Osteocyte (in vitro differentiated cells): ENCODE data around the gene ACKR2. TPM values are rescaled to one million over a fixed set of nuclear protein-coding genes. Genes with fewer than 3 reads are reported as not detected.

Source experiments
- DNase-seq: peaks from one replicate; pipeline ENCODE4 v3.0.0; 2021; ENCODE audit warnings: mixed read lengths; ENCODE audit not compliant: unreplicated experiment; ENCODE audit errors: extremely low spot score
- H3K27ac Mint-ChIP-seq: one replicate; pipeline ENCODE4 v1.8.0; 2021; ENCODE audit warnings: mild to moderate bottlenecking, mixed read lengths; ENCODE audit not compliant: unreplicated experiment
- H3K27me3 Mint-ChIP-seq: one replicate; pipeline ENCODE4 v1.8.0; 2021; ENCODE audit warnings: mixed read lengths; ENCODE audit not compliant: unreplicated experiment
- H3K36me3 Mint-ChIP-seq: one replicate; pipeline ENCODE4 v1.8.0; 2021; ENCODE audit warnings: mixed read lengths; ENCODE audit not compliant: unreplicated experiment
- H3K4me1 Mint-ChIP-seq: one replicate; pipeline ENCODE4 v1.8.0; 2021; ENCODE audit warnings: mixed read lengths; ENCODE audit not compliant: unreplicated experiment
- H3K4me3 Mint-ChIP-seq: one replicate; pipeline ENCODE4 v1.8.0; 2021; ENCODE audit warnings: mild to moderate bottlenecking, moderate library complexity, mixed read lengths; ENCODE audit not compliant: unreplicated experiment
- H3K9me3 Mint-ChIP-seq: one replicate; pipeline ENCODE4 v1.8.0; 2021; ENCODE audit warnings: mixed read lengths; ENCODE audit not compliant: unreplicated experiment
- CTCF ChIP-seq: fragments of 200-600 bp; sonication (generic); IDR thresholded peaks from 2 replicates; pipeline ENCODE4 v1.5.0; 2021; ENCODE audit warnings: antibody characterized with exemption, mild to moderate bottlenecking, moderate library complexity
- total RNA-seq: library from RNA; stranded (reverse); gene quantifications from 2 replicates; pipeline ENCODE4 v1.2.1, GENCODE V29; 2021

ACKR2 gene
- total RNA-seq, 1 donor from 2014 or later = 0.19 TPM

GRCh38 chr3:42892807-42893206, 83.6 kb downstream of the ACKR2 start:
- no peak overlapping the region for H3K4me3 Mint-ChIP-seq
- H3K27me3 Mint-ChIP-seq = peaks cover 32% of the 10 kb centered on the region
- no peak for DNase-seq
- no peaks in the 10 kb centered on the region for H3K36me3 Mint-ChIP-seq
- TF ChIP-seq CTCF = no peak
- H3K9me3 Mint-ChIP-seq = no peaks in the 10 kb centered on the region
- H3K27ac Mint-ChIP-seq = no peak overlapping the region
- no peaks in the 10 kb centered on the region for H3K4me1 Mint-ChIP-seq

- peaks cover 22% of the 10 kb centered on the region for H3K27me3 Mint-ChIP-seq
- no peak overlapping the region for H3K27ac Mint-ChIP-seq
- TF ChIP-seq CTCF = no peak
- H3K36me3 Mint-ChIP-seq = no peaks in the 10 kb centered on the region
- DNase-seq = no peak
- H3K9me3 Mint-ChIP-seq = no peaks in the 10 kb centered on the region
- H3K4me3 Mint-ChIP-seq = no peak overlapping the region
- no peaks in the 10 kb centered on the region for H3K4me1 Mint-ChIP-seq
These were observed 85.7 kb downstream of the ACKR2 start for GRCh38 chr3:42894698-42895579.

GRCh38 chr3:42895580-42895868, 86.3 kb downstream of the ACKR2 start:
- Mint-ChIP-seq H3K4me3 (no peak overlapping the region), H3K9me3 (no peaks in the 10 kb centered on the region), H3K27ac (no peak overlapping the region), H3K27me3 (peaks cover 18% of the 10 kb centered on the region), H3K4me1 (no peaks in the 10 kb centered on the region), H3K36me3 (no peaks in the 10 kb centered on the region)
- TF ChIP-seq CTCF = no peak
- DNase-seq = no peak

DNA sequence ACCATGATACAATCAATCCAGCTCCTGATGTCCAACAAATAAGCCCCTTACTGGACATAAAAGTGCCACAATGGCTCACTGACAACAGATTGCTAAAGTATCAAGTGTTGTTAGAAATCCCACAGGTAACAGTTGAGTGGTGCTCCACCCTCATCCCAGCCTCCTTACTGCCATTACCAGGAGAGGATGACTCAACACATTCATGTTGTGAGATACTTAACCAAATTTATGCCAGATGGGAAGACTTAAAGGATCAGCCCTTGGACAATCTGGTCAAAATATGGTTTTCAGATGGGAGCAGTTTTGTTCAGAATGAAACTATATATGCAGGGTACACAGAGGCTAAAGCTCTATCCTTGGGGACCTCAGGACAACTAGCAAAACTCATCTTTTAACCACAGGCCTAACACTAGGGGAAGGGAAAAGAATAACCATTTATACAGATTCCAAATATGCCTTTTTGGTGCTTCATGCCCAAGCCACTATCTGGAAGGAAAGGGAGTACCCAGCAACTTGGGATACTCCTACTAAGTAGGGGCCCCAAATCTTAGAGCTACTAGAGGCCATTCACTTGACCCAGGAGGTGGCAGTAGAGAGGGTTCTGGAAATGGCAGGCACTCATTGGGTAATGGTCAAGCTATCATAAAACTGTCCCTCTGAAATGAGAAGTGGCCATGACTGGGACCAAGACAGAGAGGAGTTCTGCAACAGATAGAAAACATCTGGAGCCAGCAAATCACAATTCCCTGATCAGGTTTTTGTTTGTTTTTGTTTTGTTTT, 89.8 kb downstream of the ACKR2 start:
- H3K4me3 Mint-ChIP-seq = no peak overlapping the region
- no peak for TF ChIP-seq CTCF
- no peak overlapping the region for H3K27ac Mint-ChIP-seq
- no peaks in the 10 kb centered on the region for H3K36me3 Mint-ChIP-seq
- peaks cover 6% of the 10 kb centered on the region for H3K27me3 Mint-ChIP-seq
- H3K9me3 Mint-ChIP-seq = no peaks in the 10 kb centered on the region
- no peaks in the 10 kb centered on the region for H3K4me1 Mint-ChIP-seq
- no peak for DNase-seq
